T-helper 2 cell treated with Interferon-gamma antibody and Interleukin-4, amounts not matched to agents 100 ng/mL and 5 ng/mL, for 36 hours (primary cell): ENCODE measurements around the gene SPINT2. TPM values are rescaled to one million over a fixed set of nuclear protein-coding genes. Genes with fewer than 3 reads are reported as not detected.

Experiments used
- intact Hi-C: fragments of 100-400 bp; cut with micrococcal nuclease; formaldehyde crosslinking; loops from one replicate; pipeline ENCODE4 v1.15.1; 2023
- total RNA-seq: library from RNA; stranded (reverse); gene quantifications from 2 replicates; pipeline ENCODE4 v1.2.3, GENCODE V29; 2022

The SPINT2 gene
- total RNA-seq, 1 donor from 2014 or later, result 71.3 TPM

DNA sequence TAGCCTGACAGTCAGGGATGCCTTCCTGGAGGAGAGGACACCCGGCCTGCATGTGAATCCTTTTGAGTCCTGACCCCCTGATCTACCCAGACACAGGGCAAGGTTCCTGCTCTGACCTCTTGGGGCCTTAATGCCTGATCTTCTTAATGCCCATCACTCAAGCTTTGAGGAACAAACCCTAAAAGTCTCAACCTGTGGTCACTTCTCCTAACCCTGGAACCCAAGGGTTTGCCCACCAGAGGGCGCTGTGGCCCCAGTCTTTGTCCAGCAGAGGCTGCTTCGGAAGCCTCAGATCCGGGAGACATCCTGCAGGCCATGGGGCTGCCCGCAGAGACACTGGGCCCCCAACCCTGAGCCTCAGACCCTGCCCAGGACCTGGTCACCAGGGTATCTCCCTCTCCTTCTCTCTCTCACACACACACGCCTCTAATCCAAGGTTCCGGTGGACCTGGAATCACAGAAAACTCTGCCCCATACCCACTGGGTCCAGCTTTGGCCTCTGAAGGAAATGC lies 30.6 kb upstream of the SPINT2 start:
- intact Hi-C loops, result loop anchor here (2.0 kb wide), 1 partner anchor 101 kb away; the partner anchor contains the start of gene CATSPERG

DNA sequence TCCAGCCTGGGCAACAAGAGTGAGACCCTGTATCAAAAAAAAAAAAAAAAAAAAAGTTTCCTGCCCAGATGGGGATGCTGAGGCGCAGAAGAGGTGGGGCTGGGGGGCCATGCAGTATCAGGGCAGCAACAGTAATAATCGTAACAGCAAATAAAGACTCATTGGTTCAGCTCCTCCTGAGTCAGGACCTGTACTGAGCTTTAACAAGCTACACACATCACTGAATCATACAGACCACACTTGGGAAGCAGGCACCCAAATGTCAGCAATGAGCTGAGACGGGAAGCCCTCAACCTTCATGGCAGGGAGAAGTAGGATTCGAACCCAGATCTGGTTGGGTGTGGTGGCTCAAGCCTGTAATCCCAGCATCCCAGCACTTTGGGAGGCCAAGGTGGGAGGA lies 29.8 kb upstream of the SPINT2 start:
- intact Hi-C loops, result loop anchor here (2.0 kb wide), 1 partner anchor 100 kb away; the partner anchor contains the start of gene CATSPERG

DNA sequence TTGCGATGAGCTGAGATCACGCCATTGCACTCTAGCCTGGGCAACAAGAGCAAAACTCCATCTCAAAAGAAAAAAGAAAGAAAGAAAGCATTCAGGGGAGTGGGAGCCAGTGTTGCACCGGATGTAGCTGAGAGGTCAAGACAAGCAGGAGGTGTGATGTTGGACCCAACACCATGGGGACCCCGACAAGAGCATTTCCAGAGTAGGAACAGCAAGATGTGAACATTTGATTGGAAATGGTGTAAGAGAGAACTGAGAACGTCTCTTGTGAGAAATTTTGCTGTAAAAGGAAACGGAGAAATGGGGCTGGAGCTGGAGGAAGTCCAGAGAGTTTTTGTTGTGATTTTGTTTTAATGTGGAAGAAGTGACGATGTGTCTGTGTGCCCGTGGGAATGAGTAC lies 24.6 kb upstream of the SPINT2 start:
- intact Hi-C loops, result loop anchor here (5.0 kb wide), 1 partner anchor 77 kb away; the partner anchor contains the start of genes KCNK6 and YIF1B

DNA sequence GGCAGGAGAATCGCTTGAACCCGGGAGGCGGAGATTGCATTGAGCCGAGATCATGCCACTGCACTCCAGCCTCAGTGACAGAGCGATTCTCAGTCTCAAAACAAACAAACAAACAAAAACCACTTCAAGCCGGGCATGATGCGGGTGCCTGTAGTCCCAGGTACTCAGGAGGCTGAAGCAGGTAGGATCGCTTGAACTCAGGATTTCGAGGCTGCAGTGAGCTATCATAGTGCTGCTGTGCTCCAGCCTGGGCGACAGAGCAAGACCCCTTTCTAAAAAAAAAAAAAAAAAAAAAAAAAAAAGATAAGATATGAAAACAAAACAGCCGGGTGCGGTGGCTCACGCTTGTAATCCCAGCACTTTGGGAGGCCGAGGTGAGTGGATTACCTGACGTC lies 21.1 kb upstream of the SPINT2 start:
- intact Hi-C loops, result loop anchor here (1.0 to 5.0 kb wide), 3 partner anchors 13 to 92 kb away; partner anchors contain the start of genes CATSPERG, KCNK6, PPP1R14A and YIF1B

DNA sequence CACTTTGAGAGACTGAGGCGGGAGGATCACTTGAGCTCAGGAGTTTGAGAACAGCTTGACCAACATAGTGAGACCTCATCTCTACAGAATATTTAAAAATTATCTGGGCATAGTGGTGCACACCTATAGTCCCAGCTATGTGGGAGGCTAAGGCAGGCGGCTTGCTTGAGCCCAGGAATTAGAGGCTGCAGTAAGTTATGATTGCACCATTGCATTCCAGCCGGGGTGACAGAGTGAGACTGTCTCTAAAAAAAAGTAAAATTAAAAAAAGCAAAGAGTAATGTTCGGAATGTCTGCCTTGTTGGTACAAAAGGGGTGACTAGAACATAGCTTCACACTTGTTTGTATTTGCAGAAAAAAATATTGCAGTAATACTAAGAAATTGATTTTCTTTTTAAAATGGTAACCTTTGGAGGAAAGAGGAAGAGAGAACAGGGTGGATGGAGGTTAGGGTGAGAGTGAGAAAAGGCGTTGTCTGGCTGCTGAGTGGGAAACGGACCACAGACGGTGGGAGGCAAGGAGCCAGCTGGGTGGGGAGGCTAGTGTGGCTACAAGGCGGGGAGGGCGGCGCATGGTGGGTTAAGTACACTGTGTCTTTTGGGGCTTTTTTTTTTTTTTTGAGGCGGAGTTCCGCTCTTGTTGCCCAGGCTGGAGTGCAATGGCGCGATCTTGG lies 18.4 kb upstream of the SPINT2 start:
- intact Hi-C loops, result no loop called here

DNA sequence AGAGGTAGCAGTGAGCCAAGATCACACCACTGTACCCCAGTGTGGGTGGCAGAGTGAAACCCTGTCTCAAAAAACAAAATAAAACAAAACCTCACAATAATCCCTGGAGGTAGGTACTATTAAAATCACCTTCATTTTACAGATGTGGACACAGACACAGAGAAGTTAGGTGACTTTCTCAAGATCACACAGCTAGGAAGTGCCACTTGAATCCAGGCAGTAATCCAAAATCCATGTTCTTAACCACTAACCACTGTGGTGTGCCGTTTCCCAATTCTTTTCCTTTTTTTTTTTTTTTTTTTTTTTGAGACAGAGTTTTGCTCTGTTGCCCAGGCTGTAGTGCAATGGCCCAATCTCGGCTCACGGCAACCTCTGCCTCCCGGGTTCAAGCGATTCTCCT lies 17.2 kb upstream of the SPINT2 start:
- intact Hi-C loops, result no loop called here

DNA sequence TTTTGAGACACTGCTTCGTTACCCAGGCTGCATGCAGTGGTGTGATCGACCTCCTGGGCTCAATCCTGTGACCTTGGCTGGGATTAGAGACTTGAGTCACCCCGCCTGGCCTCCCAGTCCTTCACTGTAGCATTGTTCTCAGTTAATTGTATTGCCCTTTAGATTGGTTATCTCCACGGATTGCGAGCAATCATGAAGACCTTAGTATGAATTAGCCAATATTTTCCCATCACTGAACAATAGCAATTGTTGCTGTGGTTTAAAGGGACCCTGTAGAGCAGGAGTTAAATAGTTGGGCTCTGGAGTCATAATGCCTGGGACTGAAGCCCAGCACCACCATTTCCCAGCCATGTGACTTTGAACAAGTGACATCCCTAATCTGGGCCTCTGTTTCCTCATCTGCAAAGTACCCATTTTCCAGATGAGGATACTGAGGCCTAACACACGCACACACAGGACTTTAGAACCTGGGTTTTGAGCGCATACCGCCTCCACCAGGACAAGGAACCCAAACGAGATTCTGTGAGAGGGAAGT lies 16.6 kb upstream of the SPINT2 start:
- intact Hi-C loops, result no loop called here

DNA sequence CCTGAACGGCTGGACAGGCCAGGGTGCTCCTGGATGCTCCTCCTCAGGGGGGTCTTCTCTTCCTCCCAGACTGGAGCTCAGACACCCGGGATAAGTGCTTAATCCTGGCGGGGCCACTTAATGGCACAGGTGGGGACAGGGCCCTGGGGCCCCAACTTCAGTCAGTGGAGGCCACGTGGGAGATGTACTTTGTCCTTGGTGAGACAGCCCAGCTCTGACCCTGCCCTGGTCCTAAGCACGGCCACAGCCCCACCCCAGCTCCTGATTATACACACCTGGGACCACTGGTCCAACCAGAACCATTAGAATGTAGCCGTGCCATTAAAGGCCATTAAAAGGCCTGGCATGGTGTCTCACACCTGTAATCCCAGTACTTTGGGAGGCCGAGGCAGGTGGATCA lies 16.0 kb upstream of the SPINT2 start:
- intact Hi-C loops, result no loop called here

DNA sequence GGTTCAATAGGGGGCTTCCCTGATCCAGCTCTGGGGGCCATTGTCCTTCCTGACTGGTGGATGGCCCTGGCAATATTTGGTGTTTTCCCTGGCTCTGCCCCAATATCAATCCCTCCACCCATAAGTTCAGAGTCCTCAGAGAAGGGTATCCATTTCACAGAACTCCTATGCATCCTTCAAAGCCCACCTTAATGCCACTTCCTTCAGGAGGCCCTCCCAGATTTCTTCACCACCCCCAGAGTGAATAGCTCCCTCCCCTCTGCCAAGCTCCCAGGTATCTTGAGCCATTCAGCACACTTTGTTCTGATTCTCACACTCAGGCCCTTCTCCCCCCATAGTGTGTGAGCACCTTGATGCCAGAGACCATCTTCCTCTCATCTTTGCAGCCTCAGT lies 13.9 kb upstream of the SPINT2 start:
- intact Hi-C loops, result no loop called here

DNA sequence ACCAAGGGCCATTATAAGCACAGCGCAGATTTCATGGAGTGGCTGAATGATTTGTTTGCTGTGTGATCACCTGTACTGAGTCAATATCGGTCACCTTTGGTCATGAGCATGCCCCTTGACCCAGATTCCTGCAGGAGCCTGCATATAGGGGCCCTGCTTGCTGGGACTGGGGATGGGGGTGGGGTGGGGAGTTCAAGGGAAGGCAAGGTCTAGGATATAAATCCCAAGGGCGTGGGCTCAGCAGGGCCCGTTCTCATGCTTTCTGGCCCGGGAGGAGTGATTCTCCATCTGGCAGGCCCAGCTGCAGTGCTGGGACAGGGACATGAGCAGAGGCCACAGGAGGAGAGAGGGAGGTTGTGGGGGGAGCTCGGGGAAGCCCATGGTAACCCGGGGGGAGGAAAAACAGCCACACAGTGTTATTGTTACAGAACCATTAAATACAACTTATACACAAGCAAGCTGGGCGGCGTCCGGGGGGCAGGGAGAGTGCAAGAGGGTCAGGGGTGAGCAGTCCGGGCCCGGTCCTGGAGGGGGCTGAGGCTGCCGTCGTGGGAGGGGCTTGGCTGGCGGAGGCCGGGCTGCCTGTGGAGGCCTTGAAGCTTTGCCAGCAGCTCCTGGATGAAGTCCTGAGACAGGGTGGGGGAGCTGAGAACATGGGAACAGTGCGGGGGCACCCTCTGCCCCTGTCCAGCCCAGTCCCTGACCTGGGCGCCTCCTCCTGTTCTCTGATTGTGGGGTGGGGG lies 13.4 kb upstream of the SPINT2 start:
- intact Hi-C loops, result no loop called here

DNA sequence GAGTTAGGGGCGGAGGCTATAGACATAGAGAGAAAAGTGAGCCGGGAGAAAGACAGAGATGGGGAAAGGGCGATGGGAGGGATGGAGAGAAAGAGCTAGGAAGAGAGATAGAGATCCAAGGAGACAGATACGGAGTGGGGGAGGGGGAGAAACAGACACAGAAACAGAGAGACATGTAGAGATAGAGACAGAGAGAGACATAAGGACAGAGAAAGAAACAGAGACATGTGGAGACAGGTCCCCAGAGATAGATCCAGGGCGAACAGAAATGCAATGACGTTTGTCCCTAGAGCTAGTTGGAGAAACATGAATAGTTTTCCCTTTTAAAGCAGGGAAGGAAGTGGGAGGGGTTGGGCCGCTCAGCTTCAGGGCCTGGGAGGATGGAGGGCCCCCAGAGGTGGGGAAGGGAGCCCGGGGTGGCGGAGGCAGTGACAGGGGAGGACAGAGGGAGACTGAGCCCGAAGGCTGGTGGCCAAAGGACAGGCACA lies 12.8 kb upstream of the SPINT2 start:
- intact Hi-C loops, result no loop called here

DNA sequence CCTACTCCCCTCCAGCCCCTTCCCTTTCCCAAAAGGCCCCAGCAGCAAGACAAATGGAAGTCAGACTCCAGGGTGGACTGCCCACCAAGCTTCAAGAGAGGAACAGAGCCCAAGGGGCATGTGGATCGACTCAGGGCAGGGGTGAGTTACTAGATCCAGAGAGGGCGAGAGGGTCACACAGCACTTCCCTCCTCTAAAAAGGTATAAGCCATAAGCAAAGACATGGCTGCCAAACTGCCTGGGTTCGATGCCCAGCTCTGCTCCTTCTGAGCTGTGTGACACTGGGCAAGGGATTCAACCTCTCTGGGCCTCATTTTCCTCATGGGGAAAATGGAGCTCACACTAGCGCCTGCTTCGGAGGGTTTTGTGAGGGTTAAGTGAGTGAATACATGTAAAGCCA lies 12.0 kb upstream of the SPINT2 start:
- intact Hi-C loops, result no loop called here

DNA sequence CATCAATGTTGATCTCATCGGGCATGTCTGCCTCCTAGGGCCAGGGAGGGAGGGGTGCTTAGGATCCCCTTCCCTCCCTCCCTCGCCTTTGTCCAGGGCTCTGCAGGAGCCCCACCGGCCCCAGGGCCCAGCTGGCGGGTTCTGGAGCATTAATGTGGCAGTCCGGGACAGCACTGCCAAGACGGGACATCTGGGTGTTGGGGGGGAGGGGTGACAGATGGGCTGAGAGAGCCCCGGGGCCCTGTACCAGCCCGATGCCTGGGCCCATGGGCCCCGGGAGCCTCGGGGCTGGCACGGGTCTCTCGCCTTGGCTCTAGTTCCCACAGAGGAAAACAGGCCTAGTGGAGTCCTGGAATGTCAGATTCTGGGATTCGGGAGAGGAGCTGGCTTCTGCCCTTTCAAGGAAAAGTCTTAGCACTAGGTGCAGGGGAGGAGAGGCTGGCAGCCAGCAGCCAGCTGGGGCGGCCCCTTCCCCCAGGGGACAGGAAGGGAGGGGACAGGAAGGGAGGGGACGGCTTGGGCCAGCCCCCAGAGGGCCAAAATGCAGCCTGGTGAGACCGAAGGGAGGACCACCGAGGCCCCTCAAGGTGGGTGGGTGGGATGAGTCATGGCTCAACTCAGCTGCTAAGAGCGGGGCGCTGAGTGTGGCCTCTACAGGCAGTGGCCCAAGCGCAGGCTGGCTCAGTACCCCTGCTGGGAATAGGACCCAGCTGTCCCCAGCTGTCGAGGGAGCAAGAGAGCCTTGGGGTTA lies 11.3 kb upstream of the SPINT2 start:
- intact Hi-C loops, result no loop called here

DNA sequence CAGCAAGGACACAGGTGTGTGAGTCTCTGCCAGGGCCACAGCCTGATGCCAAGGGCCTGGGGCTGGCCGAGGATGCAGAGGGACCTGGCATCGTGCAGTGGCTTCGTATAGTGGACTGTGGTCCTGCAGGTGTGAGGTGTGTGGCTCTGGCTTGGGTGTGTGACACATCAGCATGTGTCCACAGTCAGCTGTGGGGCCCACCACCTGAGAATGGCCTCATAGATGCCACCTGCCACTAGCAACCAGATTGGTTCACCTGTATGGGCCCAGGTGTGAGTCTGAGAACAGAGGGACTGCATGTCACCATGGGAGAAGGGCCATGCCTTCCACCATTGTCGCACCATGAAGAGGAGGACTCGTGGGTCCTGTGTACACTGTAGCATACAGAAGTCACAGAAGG lies 10.6 kb upstream of the SPINT2 start:
- intact Hi-C loops, result no loop called here

DNA sequence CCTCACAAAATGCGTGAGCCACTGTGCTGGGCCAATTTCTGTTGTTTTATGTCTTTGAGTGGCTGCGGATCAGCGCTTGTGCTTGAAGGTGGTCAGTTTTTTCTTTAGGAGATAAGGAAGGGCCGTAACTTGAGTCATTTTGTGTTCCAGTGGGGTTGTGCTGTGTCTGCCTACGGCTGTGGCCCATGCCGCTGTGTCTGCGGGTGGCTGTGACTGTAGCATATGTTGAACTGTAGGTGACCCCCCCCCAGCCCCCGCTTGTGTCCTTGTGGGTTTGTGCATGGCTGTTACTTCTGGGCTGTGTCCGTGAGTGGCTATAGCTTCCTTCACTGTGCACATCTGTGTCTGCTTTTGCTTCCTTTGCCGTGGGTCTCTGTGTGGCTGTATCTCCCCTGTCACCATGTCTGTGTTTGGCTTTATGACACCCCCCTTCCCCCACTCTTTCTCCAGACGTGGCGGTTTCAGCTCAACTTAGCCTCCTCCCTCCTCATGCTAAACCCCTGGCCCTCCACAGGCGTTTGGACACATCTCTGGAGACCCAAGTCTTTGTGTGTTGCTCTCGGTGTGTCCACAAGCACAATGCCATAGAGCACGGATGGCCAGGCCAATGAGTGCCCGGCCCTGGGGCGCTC lies 8.9 kb upstream of the SPINT2 start:
- intact Hi-C loops, result loop anchor here (1.0 kb wide), 2 partner anchors 9 to 12 kb away; partner anchors contain the start of gene SPINT2

DNA sequence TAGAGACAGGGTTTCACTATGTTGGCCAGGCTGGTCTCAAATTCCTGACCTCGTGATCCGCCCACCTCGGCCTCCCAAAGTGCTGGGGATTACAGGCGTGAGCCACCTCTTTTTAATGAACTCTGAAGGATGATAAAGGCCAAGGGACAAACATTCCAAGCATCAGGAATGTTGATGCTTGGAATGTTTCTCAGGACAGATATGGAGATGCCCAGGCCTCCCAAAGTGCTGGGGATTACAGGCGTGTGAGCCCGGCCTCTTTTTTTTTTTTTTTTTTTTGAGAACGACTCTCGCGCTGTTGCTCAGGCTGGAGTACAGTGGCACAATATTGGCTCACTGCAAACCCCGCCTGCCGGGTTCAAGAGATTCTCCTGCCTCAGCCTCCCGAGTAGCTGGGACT lies 2.4 kb upstream of the SPINT2 start:
- intact Hi-C loops, result loop anchor here (5.0 kb wide), 1 partner anchor 75 kb away; the partner anchor contains the start of gene CATSPERG

DNA sequence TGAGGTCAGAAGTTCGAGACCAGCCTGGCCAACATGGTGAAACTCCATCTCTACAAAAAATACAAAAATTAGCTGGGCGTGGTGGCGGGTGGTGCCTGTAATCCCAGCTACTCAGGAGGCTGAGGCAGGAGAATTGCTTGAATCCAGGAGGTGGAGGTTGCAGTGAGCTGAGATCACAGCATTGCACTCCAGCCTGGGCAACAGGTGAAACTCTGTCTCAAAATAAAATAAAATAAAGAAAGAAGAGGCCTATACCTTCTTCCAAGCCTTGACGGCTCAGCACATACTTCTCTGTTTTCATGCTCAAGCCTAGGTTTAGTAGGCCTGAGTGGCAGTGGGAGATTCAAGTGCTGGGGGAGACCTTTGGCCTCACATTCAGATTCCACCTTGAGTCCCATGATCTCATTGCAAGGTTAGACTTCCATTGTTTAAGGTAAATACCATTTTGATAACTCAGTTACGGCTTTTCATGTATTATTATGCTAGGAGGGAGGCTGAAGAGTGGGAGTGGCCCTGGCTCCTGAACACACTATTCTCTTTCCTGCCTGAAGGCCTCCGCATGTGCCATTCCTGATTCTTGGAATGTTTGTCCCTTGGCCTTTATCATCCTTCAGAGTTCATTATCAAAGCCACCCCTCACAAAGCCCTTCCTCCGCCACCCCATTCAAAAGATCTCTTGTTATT lies 1.6 kb upstream of the SPINT2 start:
- intact Hi-C loops, result loop anchor here (5.0 kb wide), 1 partner anchor 75 kb away; the partner anchor contains the start of gene CATSPERG

DNA sequence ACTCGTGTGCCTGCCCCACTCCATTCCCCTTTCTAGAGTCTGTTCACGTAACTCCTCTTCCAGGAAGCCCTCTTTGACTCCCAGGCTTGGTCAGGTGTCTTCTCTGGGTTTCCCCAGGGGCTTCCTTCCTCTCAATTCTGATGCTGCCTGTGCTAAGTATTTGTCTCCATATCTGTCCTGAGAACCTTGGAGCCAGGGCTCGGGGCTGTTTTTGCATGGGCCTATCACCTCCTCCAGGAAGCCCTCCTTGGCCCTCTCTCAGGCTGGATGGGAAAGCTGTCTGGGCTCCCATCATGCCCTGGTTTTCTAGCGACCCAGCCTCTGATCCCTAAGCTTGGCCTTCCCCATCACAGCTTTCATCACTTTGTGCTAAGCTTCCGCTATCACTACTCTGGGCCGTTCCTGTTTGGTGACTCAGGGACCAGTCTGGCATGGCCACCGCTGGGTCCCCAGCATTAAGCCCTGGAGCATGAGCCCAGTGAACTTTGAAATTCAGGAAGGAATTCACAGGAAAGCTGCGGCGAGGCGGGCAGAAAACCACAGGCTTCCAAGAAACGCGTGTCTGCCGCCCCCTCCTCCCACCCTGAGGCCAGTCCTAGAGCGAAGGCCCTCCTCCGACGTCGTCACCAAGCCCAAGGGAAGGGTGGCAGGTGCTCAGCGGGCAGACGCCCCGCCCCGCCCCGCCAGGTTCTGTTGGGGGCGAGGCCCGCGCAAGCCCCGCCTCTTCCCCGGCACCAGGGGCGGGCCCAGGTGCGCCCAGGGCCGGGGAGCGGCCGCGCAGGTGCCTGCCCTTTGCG lies 486 bp upstream of the SPINT2 start:
- intact Hi-C loops, result loop anchor here (1.0 to 5.0 kb wide), 4 partner anchors 8 to 357 kb away; partner anchors contain the start of genes CATSPERG, PPP1R14A and SIPA1L3
